ENCODE measurements around the gene CDC37L1. TPM values are rescaled to one million over a fixed set of nuclear protein-coding genes. Genes with fewer than 3 reads are reported as not detected.

CDC37L1 gene
- total RNA-seq, 4 donors from 2014 or later, result 28.5 to 48.9 (median 38.0) TPM

DNA sequence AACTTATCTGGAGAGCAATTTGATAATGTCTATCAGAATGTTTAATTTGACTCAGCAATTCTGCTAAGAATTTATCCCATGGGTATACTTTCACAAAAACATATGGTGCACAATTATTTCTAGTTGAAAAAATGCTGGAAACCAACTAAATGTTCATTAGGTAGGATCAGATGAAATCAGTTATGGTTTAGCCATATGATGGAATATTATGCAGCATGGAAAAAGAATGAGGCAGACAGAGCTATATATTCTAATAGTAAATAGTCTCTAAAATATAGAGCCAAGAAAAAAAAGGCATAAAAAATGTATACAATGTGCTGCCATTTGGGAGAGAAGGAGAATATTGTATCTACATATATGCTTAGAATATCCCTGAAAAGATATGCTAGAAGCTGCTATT, 9.5 kb upstream of the CDC37L1 start:
- Histone ChIP-seq H3K27ac (no peak overlapping the region), H3K4me3 (no peak overlapping the region), H3K4me1 (peaks cover 0 to 17% (median 7%) of the 10 kb centered on the region in 4 donors), H3K36me3 (no peaks in the 10 kb centered on the region), H3K9me3 (no peaks in the 10 kb centered on the region), H3K27me3 (no peaks in the 10 kb centered on the region)
- TF ChIP-seq EP300 (IDR thresholded peaks at IDR 0.05) (no peak), POLR2A (IDR thresholded peaks at IDR 0.05) (no peak)
- TF ChIP-seq, protein P1, sequence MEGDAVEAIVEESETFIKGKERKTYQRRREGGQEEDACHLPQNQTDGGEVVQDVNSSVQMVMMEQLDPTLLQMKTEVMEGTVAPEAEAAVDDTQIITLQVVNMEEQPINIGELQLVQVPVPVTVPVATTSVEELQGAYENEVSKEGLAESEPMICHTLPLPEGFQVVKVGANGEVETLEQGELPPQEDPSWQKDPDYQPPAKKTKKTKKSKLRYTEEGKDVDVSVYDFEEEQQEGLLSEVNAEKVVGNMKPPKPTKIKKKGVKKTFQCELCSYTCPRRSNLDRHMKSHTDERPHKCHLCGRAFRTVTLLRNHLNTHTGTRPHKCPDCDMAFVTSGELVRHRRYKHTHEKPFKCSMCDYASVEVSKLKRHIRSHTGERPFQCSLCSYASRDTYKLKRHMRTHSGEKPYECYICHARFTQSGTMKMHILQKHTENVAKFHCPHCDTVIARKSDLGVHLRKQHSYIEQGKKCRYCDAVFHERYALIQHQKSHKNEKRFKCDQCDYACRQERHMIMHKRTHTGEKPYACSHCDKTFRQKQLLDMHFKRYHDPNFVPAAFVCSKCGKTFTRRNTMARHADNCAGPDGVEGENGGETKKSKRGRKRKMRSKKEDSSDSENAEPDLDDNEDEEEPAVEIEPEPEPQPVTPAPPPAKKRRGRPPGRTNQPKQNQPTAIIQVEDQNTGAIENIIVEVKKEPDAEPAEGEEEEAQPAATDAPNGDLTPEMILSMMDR (IDR thresholded peaks at IDR 0.05), result no peak
- no peak for DNase-seq (ENCODE audit: low spot score in 2 of 2)

DNA sequence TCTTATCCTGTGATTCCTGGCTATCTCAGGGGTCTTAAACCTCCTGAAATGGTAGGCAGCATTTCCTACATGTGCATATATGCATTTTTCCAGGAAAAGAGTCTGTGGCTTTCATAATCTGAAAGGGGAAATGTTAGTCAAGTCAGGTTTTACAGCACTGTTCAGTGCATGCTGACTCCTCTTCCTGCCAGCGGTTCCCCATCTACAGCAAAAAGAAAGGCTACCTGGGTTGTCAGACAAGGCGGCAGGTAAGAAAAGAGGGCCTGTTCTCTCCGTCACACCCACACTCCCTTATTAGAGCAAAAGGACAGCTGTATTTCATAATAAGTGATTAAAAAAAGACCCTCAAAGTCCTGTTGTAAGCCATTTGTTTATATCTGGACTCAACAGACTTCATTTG, 8.8 kb upstream of the CDC37L1 start:
- no peak for DNase-seq (ENCODE audit: low spot score in 2 of 2)
- 75 to 81% methylated on average over 3 of the region's 3 CpGs for WGBS, 2 donors

GRCh38 chr9:4671737-4672136, 7.6 kb upstream of the CDC37L1 start:
- 96% methylated on average over 1 of the region's 1 CpG for WGBS, 2 donors
- DNase-seq (ENCODE audit: low spot score in 2 of 2), result no peak
- H3K4me3 ChIP-seq, result no peak overlapping the region
- H3K9me3 ChIP-seq, result no peaks in the 10 kb centered on the region
- H3K27me3 ChIP-seq, result no peaks in the 10 kb centered on the region
- H3K4me1 ChIP-seq, result peaks cover 0 to 3% (median 0%) of the 10 kb centered on the region in 4 donors
- no peaks in the 10 kb centered on the region for H3K36me3 ChIP-seq
- TF ChIP-seq, protein P1 (IDR thresholded peaks at IDR 0.05), result no peak
- no peak for TF ChIP-seq POLR2A (IDR thresholded peaks at IDR 0.05)
- no peak for TF ChIP-seq EP300 (IDR thresholded peaks at IDR 0.05)
- no peak overlapping the region for H3K27ac ChIP-seq

More for the DNA sequence above, 8.8 kb upstream of the CDC37L1 start:
- Histone ChIP-seq H3K4me3 (no peak overlapping the region), H3K27ac (no peak overlapping the region), H3K36me3 (no peaks in the 10 kb centered on the region), H3K4me1 (peaks cover 0 to 11% (median under 1%) of the 10 kb centered on the region in 4 donors), H3K27me3 (no peaks in the 10 kb centered on the region), H3K9me3 (no peaks in the 10 kb centered on the region)
- TF ChIP-seq EP300 (IDR thresholded peaks at IDR 0.05) (no peak), POLR2A (IDR thresholded peaks at IDR 0.05) (no peak)
- TF ChIP-seq, protein P1 (IDR thresholded peaks at IDR 0.05), result no peak

DNA sequence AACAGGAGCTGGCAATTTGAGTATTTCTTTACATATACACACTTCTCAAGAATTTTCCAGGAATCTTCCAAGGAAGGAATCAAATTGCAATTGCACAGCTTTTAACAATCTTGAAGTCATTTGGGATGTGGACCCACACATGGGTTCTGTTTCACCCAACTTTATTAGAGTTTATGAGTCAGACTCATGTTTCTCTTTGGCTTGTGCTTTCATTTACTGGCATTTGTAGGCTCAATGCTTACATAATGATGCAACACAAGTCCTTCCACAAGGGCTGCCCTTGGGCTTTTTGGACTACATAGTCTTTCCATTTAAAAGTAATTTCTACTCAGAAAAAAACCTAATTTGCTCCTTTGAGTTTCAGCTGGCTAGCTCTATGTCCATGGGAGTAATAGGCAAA, 4.6 kb upstream of the CDC37L1 start:
- DNase-seq (ENCODE audit: low spot score in 2 of 2), result no peak
- H3K4me3 ChIP-seq, result no peak overlapping the region
- peaks cover 0 to 9% (median 4%) of the 10 kb centered on the region in 4 donors for H3K4me1 ChIP-seq
- no peak overlapping the region for H3K27ac ChIP-seq
- TF ChIP-seq POLR2A (IDR thresholded peaks at IDR 0.05) (no peak), EP300 (IDR thresholded peaks at IDR 0.05) (no peak)
- TF ChIP-seq, protein P1 (IDR thresholded peaks at IDR 0.05), result no peak
- no peaks in the 10 kb centered on the region for H3K27me3 ChIP-seq
- H3K36me3 ChIP-seq, result no peaks in the 10 kb centered on the region
- H3K9me3 ChIP-seq, result no peaks in the 10 kb centered on the region

DNA sequence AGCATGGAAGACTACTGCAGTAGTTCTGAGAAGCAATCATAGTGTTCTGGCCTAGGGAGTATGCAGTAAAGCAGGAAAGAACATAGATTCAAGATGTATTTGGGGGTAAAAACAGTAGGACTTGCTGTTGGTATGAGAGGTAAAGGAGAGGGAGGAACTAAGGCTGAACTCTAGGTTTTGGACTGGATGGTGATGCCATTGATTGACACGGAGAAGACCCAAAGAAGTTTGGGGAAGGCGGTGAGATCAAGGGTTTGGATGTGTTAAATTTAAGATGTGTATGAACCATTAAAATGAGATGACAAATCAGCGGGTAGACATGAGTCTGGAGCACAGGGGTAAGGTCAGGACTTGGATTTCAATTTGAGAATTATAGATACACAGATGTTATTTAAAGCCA, 2.0 kb upstream of the CDC37L1 start:
- TF ChIP-seq POLR2A (IDR thresholded peaks at IDR 0.05), result no peak
- TF ChIP-seq, protein P1 (IDR thresholded peaks at IDR 0.05), result no peak
- no peak for TF ChIP-seq EP300 (IDR thresholded peaks at IDR 0.05)
- peaks cover 0 to 24% (median 15%) of the 10 kb centered on the region in 4 donors for H3K4me1 ChIP-seq
- no peaks in the 10 kb centered on the region for H3K36me3 ChIP-seq
- no peak overlapping the region for H3K27ac ChIP-seq
- 83 to 95% methylated on average over 3 of the region's 3 CpGs for WGBS, 2 donors
- no peak for DNase-seq (ENCODE audit: low spot score in 2 of 2)
- no peak overlapping the region for H3K4me3 ChIP-seq
- H3K27me3 ChIP-seq, result no peaks in the 10 kb centered on the region
- no peaks in the 10 kb centered on the region for H3K9me3 ChIP-seq

Data from tibial nerve (tissue), 4 donors.